GM21447 (cell line): ENCODE measurements around the gene KHDC1L.
"Not testable (repeated sequence)": the region's sequence is repeated elsewhere in the genome, so short reads cannot be mapped to it uniquely, and the experiment has no call there.

ENCODE experiments used
- ATAC-seq: cut with Tn5 transposase; IDR thresholded peaks from one replicate; pipeline ENCODE4 v1.9.1; 2021; ENCODE audit not compliant: unreplicated experiment

Gene KHDC1L

DNA sequence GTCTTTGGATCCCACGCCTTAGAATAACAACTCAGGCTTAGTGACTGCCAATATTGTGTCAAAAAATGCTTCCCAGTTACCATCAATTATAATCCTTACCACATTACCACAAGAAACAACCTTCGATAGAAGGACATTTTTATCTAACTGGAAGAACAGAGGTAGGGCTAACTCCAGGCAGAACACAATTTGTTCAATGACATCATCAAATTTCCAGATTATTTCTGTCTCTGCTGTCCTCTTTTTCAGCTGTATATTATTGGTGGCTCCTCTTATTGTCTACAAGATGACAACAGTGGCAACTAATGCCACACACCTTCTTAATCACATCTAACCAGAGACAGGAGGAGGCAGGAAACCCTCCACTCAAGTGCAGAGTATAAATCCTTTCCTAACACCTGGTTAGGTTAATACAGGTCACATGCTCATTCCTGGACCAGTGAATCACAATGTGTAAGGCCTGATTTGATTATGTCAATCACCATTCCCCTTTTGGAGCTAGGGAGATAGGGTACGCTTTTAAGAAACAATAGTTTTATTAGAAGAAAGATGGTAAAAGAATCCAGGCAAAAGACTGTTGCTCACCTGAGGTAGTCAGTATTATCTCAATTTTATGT is 18.0 kb downstream of the KHDC1L start:
- no peak for ATAC-seq

DNA sequence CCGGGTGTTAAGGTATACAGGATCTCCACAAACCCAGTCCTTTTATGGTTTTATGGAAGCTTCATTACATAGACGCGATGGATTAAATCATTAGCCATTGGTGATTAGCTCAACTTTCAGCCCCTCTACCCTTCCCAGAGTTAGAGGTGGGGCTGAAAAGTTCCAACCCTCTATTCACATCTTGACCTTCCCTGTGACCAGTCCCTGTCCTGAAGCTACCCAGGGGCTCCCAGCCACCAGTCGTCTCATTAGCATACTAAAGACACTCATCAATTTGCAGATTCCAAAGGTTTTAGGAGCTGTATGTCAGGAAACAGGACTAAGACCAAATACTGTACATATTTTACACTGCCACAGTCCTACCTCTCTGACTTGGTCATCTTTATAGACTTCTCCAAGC is 21.0 kb downstream of the KHDC1L start:
- no peak for ATAC-seq

DNA sequence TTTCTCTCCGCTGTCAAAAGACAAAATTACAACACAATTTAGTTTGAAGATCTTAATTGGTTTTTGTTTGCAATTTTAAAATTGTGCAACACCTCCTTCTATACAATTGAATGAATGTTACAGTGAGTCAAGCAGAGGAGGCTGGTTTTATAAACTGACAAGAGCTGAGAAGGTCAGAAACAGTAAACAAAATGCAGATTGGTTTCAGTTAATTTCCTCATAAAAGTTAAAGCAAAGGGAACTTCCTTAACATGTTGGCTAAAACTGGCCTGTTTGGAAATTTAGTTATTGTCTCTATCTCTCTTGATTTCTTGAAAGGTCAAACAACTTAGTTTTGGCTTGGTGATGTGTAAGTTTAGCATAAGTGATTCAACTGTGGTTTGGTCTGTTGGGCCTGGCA is 22.2 kb downstream of the KHDC1L start:
- ATAC-seq = no peak

DNA sequence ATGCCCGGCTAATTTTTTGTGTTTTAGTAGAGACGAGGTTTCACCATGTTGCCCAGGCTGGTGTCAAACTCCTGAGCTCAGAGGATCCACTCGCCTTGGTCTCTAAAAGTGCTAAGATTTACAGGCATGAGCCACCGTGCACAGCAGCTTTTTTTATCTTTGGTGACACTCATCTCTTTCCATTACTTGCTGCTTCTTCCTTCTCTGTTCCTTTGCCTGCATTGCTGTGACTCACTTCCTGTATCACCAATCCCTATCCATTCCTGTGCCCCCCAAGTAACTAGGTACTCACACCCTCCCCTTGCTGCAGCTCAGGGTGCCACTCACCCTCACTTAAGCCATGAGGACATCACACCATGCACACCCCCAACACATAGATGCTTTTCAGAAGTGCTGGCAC is 24.6 kb downstream of the KHDC1L start:
- no peak for ATAC-seq

DNA sequence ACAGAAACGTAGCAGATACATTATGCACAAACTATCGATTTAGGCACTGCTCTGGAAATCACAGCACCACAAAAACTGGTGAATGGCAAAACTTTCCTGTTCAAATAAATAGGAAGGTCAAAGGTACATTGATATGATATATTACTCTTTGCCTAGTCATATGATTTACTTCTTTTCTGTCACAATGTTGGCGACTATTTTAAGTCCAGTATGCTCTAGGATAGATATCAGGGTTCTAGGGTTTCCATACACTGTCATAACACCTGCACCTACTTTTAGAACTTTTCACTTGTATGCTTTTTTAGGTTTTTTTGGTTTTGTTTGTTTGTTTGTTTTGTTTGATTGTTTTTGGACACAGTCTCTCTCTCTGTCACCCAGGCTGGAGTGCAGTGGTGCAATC is 25.0 kb downstream of the KHDC1L start:
- no peak for ATAC-seq

DNA sequence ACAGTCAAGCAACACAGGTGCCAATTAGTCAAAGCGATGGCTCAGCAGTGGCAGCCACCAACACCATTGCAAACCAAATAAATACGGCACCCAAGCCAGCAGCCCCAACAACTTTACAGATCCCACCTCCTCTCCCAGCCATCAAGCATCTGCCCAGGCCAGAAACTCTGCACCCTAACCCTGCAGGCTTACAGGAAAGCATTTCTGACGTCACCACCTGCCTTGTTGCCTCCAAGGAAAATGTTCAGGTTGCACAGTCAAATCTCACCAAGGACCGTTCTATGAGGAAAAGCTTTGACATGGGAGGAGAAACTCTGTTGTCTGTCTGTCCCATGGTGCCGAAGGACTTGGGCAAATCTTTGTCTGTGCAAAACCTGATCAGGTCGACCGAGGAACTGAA is 30.6 kb downstream of the KHDC1L start:
- no peak for ATAC-seq

DNA sequence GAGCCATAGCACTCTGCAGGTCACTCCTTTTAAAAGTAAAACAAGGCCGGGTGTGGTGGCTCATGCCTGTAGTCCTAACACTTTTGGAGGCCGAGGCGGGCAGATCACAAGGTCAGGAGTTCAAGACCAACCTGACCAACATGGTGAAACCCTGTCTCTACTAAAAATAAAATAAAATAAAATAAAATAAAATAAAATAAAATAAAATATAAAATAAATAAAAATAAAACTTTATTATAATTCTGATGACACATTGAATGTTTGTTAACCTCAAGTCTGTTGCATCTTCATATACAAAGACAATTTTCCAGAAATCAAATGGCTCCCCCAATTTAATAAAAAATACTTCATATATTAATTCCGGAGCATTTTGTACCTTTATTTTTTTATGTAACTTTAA is 32.0 kb downstream of the KHDC1L start:
- not testable (repeated sequence) for ATAC-seq

DNA sequence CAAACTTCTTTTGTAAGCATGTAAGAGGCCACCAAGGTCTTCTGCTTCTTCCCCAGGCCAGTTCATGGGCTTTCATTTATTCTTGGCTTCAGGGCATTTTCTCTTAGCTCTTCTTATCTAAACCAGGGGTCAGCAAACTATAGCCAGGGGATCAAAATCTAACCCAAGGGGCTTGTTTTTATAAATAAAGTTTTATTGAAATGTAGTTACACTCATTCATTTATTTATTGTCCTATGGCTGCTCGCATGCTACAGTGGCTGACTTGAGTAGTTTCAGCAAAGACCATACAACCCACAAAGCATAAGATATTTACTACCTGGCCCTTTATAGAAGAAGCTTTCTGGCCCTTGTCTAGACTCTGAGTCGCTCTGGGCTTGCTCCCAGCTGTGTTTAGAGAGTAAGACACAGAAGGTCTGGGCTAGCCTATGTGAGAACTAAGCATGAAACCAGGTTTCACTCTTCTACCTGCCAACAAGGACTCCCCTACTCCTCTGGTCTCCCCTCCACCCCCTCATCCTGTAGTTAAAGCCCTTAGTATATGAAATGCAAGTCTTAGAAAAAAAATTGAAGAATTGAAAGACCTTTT is 43.2 kb downstream of the KHDC1L start:
- ATAC-seq = no peak

DNA sequence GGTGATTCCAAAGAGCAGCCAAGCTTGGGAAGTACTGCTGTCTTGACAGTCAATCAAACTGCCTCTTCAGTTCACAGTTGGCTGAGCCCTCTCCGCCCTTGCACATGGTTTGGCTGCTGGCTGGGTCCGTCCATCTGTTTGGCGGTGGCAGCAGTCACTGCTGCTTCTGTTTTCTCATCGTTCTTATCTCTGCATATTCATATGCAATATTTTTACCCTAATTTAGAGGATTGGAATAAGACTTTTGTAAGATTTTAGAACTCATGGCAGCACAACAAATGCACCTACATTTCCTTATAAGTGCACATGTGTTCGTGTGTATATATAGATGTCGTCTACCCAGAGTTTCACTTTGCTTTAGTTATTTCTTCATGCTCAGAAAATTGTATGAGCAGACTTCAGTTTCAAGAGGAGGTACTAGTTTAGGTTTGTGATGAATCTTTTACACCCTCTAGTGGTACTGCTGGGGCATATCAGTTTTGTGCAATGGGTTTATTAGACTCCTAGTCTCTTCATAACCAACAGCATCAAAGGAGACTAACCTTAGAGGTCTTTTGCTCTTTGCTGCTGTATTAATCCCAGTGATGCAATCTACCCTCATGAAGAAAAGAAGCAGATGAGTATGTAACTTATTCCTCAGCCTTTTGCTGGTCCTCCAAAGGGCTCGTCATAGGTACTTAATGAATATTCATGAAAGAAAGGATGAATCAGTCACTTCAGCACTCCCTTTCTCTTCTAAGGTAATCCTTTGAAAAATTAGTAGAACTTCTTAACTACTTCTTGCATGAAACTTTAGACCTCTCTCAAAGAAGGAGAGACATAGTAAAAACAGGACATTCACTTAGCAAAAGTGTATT is 44.3 kb downstream of the KHDC1L start:
- ATAC-seq = peak; percentile 88

DNA sequence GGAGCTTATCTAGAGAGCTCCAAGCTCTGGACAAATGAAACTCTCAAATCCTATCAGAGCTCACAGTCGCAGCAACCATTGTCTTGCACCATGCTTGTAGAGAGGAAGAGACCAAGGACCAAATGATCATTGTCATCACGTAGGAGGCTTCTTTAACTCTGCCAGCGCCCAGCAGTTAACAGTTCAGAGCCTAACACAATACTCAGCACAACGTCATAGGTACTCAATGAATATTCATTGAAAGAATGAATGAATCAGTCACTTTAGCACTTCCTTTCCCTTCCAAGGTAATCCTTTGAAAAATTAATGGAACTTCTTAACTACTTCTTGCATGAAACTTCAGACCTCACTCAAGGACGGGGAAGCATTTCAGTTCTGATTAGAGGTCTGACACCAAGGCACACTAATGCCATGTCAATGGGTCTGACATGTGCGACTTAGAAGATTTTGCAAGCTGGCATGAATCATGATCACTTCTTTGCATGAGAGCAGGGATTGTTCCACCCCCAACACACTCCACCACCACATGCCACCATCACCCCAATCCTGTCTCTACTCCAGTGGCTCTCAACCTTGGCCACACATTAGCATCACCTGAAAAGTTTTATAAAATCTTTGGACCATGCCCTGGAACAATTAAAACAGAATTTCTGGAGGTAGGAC is 45.1 kb downstream of the KHDC1L start:
- ATAC-seq = peak; percentile 3

DNA sequence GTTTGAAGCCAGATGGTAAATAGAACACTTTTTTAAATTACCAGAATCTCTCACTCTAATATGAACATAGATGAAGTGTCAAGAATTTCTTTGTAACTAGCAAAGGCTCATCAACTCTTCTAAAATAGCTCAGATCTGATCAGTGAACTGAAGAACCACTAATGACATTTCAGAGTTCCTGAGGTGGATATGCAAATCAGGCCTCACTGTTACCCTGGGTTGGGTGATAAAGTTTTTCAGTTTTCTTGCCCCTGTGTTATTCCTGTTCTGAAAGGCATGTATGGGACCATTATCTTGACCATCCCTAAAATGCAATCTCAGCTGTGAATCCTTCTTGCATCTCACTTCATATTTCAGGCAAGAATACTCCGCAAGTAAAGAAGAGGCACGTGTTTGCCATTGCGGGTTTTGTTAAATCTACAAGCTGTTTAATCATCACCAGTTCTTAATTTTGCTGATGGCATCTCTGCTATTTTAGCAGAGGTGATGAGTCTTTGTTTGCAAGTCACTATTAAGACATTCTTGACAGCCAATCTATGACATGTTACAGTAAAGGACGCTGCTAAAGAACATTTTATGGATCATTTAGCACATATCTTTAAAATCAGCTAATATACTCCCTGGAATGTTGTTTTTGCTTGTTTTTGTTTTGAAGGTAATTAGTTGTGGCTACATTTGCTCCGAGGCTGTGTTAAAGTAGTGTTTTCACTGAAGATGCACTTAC is 47.9 kb downstream of the KHDC1L start:
- peak; percentile 49 for ATAC-seq

DNA sequence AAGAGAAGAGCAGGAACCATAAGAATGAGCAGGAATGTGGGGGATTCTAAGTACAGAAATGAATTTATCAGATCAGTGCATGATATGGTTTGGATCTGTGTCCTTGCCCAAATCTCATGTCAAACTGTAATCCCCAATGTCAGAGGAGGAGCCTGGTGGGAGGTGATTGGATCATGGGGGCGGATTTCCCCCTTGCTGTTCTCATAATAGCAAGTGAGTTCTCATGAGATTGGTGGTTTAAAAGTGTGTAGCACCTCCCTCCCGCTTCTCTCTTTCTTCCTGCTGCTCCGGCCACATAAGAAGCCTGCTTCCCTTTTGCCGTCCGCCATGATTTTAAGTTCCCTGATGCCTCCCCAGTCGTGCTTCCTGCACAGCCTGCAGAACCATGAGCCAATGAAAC is 49.2 kb downstream of the KHDC1L start:
- no peak for ATAC-seq

DNA sequence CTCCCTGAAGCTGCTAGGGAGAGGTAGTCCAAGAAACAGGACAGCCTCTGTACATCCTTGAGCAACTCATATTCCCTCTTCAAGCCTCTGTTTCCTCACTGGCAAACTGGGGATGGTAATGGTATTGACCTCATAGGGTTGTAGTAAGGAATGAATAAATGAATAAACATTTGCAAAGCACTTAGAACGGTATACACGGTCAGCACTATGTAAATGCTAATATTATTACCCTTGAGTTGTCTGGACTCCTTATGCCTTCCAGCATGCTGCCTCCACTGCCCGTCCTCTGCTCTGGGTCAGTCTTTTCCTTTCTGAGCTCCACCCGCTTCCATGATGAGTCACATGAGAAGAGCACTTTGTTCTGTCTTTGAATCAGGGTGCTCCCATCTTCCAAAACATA is 50.6 kb downstream of the KHDC1L start:
- ATAC-seq = no peak
